NCI-H82 treated with DMSO at 0.1 percent for 48 hours (cell line): ENCODE results near the gene PIGT.
"Not testable (repeated sequence)": the region's sequence is repeated elsewhere in the genome, so short reads cannot be mapped to it uniquely, and the experiment has no call there.

Experiments used
- DNase-seq: peaks from one replicate; lab custom pipeline; 2025; ENCODE audit not compliant: unreplicated experiment; lab: John Stamatoyannopoulos, UW

The PIGT gene

GRCh38 chr20:45462711-45463509 lies 47.0 kb downstream of the PIGT start:
- no peak for DNase-seq

- DNase-seq: no peak
Measured at GRCh38 chr20:45463709-45464108, 47.8 kb downstream of the PIGT start.

- DNase-seq: no peak
Measured at GRCh38 chr20:45465491-45466266, 49.7 kb downstream of the PIGT start.

- DNase-seq: no peak
Measured at GRCh38 chr20:45467172-45467571, 51.2 kb downstream of the PIGT start.

GRCh38 chr20:45467861-45468260 lies 51.9 kb downstream of the PIGT start:
- no peak for DNase-seq

- no peak for DNase-seq
Measured at GRCh38 chr20:45469336-45470261, 53.7 kb downstream of the PIGT start, which contains the start of gene WFDC2. Gene WFDC2, plus strand, starts transcription at chr20:45469753. Its CDS starts 29 bp downstream, at chr20:45469782.

GRCh38 chr20:45470262-45470931 lies 54.5 kb downstream of the PIGT start:
- no peak for DNase-seq

GRCh38 chr20:45470937-45471336 lies 55.0 kb downstream of the PIGT start:
- DNase-seq: no peak

- not testable (repeated sequence) for DNase-seq
Measured at GRCh38 chr20:45472286-45472685, 56.3 kb downstream of the PIGT start.
